ENCODE data around the gene SH3BP5.

- TF ChIP-seq EP300 (IDR thresholded peaks at IDR 0.05) (no peak), CTCF (IDR thresholded peaks at IDR 0.05) (no peak), POLR2A (IDR thresholded peaks at IDR 0.05) (no peak)
These were observed 21.7 kb downstream of the SH3BP5 start for GRCh38 chr3:15310491-15311370.

Data from tibial nerve (tissue), 4 donors.